Trophoblast cell (in vitro differentiated cells and primary cell): ENCODE measurements around the gene CNTNAP3.
A peak's percentile ranks its signal among the peaks of the same experiment; 100 is the strongest.
"Not testable (repeated sequence)": the region's sequence is repeated elsewhere in the genome, so short reads cannot be mapped to it uniquely, and the experiment has no call there.

Experiments
- DNase-seq, 2 donors: peaks; one replicate each; pipeline ENCODE4 v3.0.0-alpha.2; 2016
- H2AFZ ChIP-seq: 2 replicates; pipeline ENCODE4 v1.6.1; 2013; ENCODE audit warnings: low read length, moderate library complexity, mild to moderate bottlenecking; ENCODE audit not compliant: insufficient read depth, poor library complexity
- H2AK5ac ChIP-seq: 2 replicates; pipeline ENCODE4 v1.6.1; 2013; ENCODE audit warnings: mild to moderate bottlenecking, low read length
- H2BK120ac ChIP-seq: 2 replicates; pipeline ENCODE4 v1.6.1; 2013; ENCODE audit warnings: low read length, mild to moderate bottlenecking, moderate library complexity; ENCODE audit not compliant: insufficient read depth, poor library complexity
- H2BK12ac ChIP-seq: 2 replicates; pipeline ENCODE4 v1.6.1; 2013; ENCODE audit warnings: mild to moderate bottlenecking, low read length, moderate library complexity
- H2BK5ac ChIP-seq: 2 replicates; pipeline ENCODE4 v1.6.1; 2013; ENCODE audit warnings: low read length, low read depth, moderate library complexity, mild to moderate bottlenecking; ENCODE audit not compliant: poor library complexity
- H3K14ac ChIP-seq: 2 replicates; pipeline ENCODE4 v1.6.1; 2013; ENCODE audit warnings: mild to moderate bottlenecking, low read length
- H3K18ac ChIP-seq: 2 replicates; pipeline ENCODE4 v1.6.1; 2013; ENCODE audit warnings: mild to moderate bottlenecking, low read length
- H3K23ac ChIP-seq: 2 replicates; pipeline ENCODE4 v1.6.1; 2013; ENCODE audit warnings: low read length
- H3K27ac ChIP-seq: 2 replicates; pipeline ENCODE4 v1.5.1; 2013; ENCODE audit warnings: low read depth, mild to moderate bottlenecking, inconsistent platforms, low read length, moderate library complexity
- H3K27me3 ChIP-seq: 2 replicates; pipeline ENCODE4 v1.6.1; 2013; ENCODE audit warnings: inconsistent platforms, mild to moderate bottlenecking, low read length, moderate library complexity; ENCODE audit not compliant: insufficient read depth
- H3K36me3 ChIP-seq, 2 experiments: 1 replicate in 1 of 2; 2 replicates in 1 of 2; pipeline ENCODE4 v1.6.1; 2013; ENCODE audit warnings: low read length in 2 of 2, mild to moderate bottlenecking in 2 of 2, moderate library complexity in 1 of 2; ENCODE audit not compliant: insufficient read depth in 2 of 2, control insufficient read depth in 1 of 2
- H3K4ac ChIP-seq: 2 replicates; pipeline ENCODE4 v1.6.1; 2013; ENCODE audit warnings: low read depth, mild to moderate bottlenecking, low read length, moderate library complexity
- H3K4me1 ChIP-seq, 2 experiments: 1 replicate in 1 of 2; 2 replicates in 1 of 2; pipeline ENCODE4 v1.6.1; 2013; ENCODE audit warnings: low read length in 2 of 2, mild to moderate bottlenecking in 2 of 2, moderate library complexity in 1 of 2; ENCODE audit not compliant: insufficient read depth in 2 of 2, control insufficient read depth in 1 of 2
- H3K4me2 ChIP-seq: 2 replicates; pipeline ENCODE4 v1.6.1; 2013; ENCODE audit warnings: inconsistent platforms, mild to moderate bottlenecking, low read length, moderate library complexity
- H3K4me3 ChIP-seq: 2 replicates; pipeline ENCODE4 v1.5.1; 2013; ENCODE audit warnings: mild to moderate bottlenecking, low read depth, low read length, inconsistent platforms
- H3K79me1 ChIP-seq: one replicate; pipeline ENCODE4 v1.6.1; 2013; ENCODE audit warnings: low read length
- H3K79me2 ChIP-seq: 2 replicates; pipeline ENCODE4 v1.6.1; 2013; ENCODE audit warnings: low read length, mild to moderate bottlenecking; ENCODE audit not compliant: control insufficient read depth, insufficient read depth, poor library complexity
- H3K9ac ChIP-seq: 2 replicates; pipeline ENCODE4 v1.6.1; 2013; ENCODE audit warnings: mild to moderate bottlenecking, low read length
- H3K9me3 ChIP-seq: 2 replicates; pipeline ENCODE4 v1.6.1; 2013; ENCODE audit warnings: low read depth, mild to moderate bottlenecking, control low read depth, inconsistent platforms, low read length; ENCODE audit not compliant: insufficient read depth
- H4K12ac ChIP-seq: 2 replicates; pipeline ENCODE4 v1.6.1; 2013; ENCODE audit warnings: low read depth, mild to moderate bottlenecking, low read length, moderate library complexity
- H4K8ac ChIP-seq: 2 replicates; pipeline ENCODE4 v1.6.1; 2013; ENCODE audit warnings: low read depth, mild to moderate bottlenecking, low read length, moderate library complexity
- H4K91ac ChIP-seq: one replicate; pipeline ENCODE4 v1.6.1; 2013; ENCODE audit warnings: low read depth, mild to moderate bottlenecking, low read length, moderate library complexity
- WGBS: extraction: QIAGEN DNeasy Blood & Tissue Kit; methylation state at CpG from one replicate; pipeline ENCODE4 v1.1.7; 2013; ENCODE audit warnings: missing lambda C conversion rate; ENCODE audit not compliant: insufficient read length, insufficient coverage; ENCODE audit errors: extremely low coverage; 5-methylcytosine and 5-hydroxymethylcytosine counted together

CNTNAP3 gene

DNA sequence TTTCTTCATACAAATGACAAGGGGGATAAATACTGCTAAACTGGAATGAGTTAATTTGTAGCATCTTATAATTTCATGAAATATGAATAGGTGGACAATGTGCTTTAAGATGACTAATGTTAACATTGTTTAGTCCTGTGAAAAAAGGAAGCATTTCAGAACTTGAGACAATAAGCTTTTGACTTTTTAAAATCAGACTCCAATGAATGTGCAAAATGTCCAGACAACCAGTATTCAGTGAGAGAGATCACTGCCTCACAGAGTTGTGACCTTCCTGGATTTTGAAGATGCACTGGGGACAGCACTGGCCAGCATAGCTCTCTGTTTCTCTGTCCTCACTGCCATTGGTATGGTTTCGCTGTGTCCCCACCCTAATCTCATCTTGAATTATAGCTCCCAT lies 249.7 kb downstream of the CNTNAP3 start:
- H2BK120ac ChIP-seq, H2AFZ ChIP-seq, H4K12ac ChIP-seq, H3K36me3 ChIP-seq, H3K79me2 ChIP-seq, H4K91ac ChIP-seq, H3K23ac ChIP-seq, H2BK12ac ChIP-seq, H2AK5ac ChIP-seq, H3K14ac ChIP-seq, H3K27ac ChIP-seq, H3K4ac ChIP-seq, H3K18ac ChIP-seq, H3K4me1 ChIP-seq, H3K9ac ChIP-seq, H3K79me1 ChIP-seq, H3K4me2 ChIP-seq, DNase-seq, H3K4me3 ChIP-seq, H4K8ac ChIP-seq, H3K27me3 ChIP-seq, H3K9me3 ChIP-seq, H2BK5ac ChIP-seq: not testable (repeated sequence)
- no CpG with 5 or more reads among the region's 1 CpG for WGBS

GRCh38 chr9:39033849-39034248 lies 254.1 kb downstream of the CNTNAP3 start:
- no CpG with 5 or more reads among the region's 2 CpGs for WGBS
- H3K79me2 ChIP-seq, H4K8ac ChIP-seq, H3K27me3 ChIP-seq, H3K4me2 ChIP-seq, H4K91ac ChIP-seq, H3K9ac ChIP-seq, H2AFZ ChIP-seq, H3K4ac ChIP-seq, H3K14ac ChIP-seq, H2AK5ac ChIP-seq, H2BK12ac ChIP-seq, H3K27ac ChIP-seq, H3K4me3 ChIP-seq, H2BK5ac ChIP-seq, H3K36me3 ChIP-seq, H4K12ac ChIP-seq, H3K18ac ChIP-seq, H3K9me3 ChIP-seq, DNase-seq, H2BK120ac ChIP-seq, H3K23ac ChIP-seq, H3K79me1 ChIP-seq, H3K4me1 ChIP-seq: not testable (repeated sequence)

DNA sequence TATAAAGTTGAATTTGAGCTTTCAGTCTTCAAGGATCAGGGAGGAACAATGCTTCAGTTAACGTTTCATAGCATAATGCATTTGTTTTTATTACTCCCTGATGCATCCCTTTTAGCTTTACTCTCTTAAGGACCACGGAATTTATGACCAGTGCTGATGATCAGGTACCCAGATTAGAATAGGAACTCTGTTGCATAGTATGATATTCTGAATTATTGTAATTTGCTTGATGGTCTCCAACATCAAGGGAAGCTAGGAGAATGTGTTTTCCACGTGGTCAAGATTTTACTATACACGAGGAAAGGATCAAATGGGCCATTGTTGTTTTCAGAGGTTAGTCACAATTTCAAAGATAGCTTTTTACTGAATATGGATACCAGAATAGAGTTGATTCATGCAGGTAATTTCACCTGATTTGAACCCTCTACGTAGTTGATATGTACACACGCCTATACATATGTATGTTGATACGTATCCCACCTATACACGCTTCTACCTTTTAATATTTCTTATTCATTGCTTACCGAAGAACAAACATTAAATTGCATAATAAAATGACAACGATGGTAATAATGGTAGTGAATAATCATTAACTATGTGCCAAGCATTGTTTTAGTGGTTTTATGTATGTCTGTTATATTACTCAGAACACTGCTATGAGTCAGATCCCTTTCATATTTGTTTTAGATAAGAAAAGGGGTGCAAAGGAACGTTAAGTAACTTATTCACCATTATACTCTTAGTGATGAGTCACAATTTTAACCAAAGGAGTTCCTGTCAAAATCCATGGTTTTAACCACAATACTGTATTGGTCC lies 257.6 kb downstream of the CNTNAP3 start:
- not testable (repeated sequence) for H3K79me1 ChIP-seq, H2AK5ac ChIP-seq, H4K8ac ChIP-seq, H4K12ac ChIP-seq, H2BK5ac ChIP-seq, H4K91ac ChIP-seq, H3K9ac ChIP-seq, H3K79me2 ChIP-seq, H3K4me2 ChIP-seq, H3K14ac ChIP-seq, H3K18ac ChIP-seq, H3K4me1 ChIP-seq, H2BK12ac ChIP-seq, H2BK120ac ChIP-seq, H3K27me3 ChIP-seq, H3K4me3 ChIP-seq, H3K23ac ChIP-seq, H3K9me3 ChIP-seq, H3K36me3 ChIP-seq, H3K27ac ChIP-seq, H2AFZ ChIP-seq, H3K4ac ChIP-seq
- WGBS, result no CpG with 5 or more reads among the region's 11 CpGs
- peak in 1 of 2 donors; percentile 18 for DNase-seq

DNA sequence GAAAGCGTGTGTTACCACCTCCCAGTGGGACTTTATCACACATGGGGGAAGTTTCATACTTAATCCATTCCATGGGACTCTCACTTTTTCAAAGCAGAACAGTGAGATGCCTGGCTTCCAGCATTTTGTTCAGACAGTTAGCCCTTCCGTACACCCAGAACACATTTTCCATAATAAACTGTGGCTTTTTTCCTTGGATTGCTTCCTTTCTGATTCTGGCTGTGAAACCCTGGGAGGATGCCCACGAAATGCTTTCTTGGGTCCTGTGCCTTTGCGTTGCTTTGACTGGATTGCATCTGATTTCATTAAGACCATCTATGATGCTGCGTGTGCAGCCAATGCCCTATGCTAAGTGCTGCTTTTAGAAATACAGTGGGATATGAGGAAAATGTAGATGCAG lies 259.1 kb downstream of the CNTNAP3 start:
- not testable (repeated sequence) for H3K79me1 ChIP-seq, H2AK5ac ChIP-seq, H4K91ac ChIP-seq, H4K8ac ChIP-seq, H3K23ac ChIP-seq, H3K9me3 ChIP-seq, H2BK5ac ChIP-seq, H4K12ac ChIP-seq, H2BK12ac ChIP-seq, H3K18ac ChIP-seq, DNase-seq, H3K14ac ChIP-seq, H3K79me2 ChIP-seq, H2BK120ac ChIP-seq, H3K4me1 ChIP-seq, H2AFZ ChIP-seq, H3K36me3 ChIP-seq, H3K27me3 ChIP-seq, H3K4ac ChIP-seq, H3K9ac ChIP-seq, H3K4me3 ChIP-seq, H3K27ac ChIP-seq, H3K4me2 ChIP-seq
- WGBS, result no CpG with 5 or more reads among the region's 5 CpGs
